A673 (cell line): ENCODE data around the gene NOS3. TPM values are rescaled to one million over a fixed set of nuclear protein-coding genes. Genes with fewer than 3 reads are reported as not detected.

Experiments used
- BruUV-seq: library from RNA; stranded (reverse); fragments of 400-500 nt; replicated peaks from 2 replicates; lab custom pipeline; 2021; lab: Mats Ljungman, UMichigan
- CTCF ChIA-PET: fragments of 300-600 bp; sonication (Branson Sonifier 250); formaldehyde crosslinking; loops from one replicate; lab custom pipeline; 2022; ENCODE audit warnings: antibody characterized with exemption; lab: Charles Lee
- POLR2A ChIA-PET: fragments of 300-600 bp; sonication (Branson Sonifier 250); formaldehyde crosslinking; loops from one replicate; lab custom pipeline; 2022; ENCODE audit warnings: antibody characterized with exemption; ENCODE audit not compliant: low non-redundant PET; lab: Charles Lee
- DNase-seq: peaks from one replicate; pipeline ENCODE4 v3.0.0-alpha.2; 2015; ENCODE audit warnings: low spot score
- H3K27ac ChIP-seq: fragments of 200-600 bp; sonication (generic); 2 replicates; pipeline ENCODE4 v1.5.1; 2016; ENCODE audit warnings: mixed run types, low read depth, mild to moderate bottlenecking, mixed read lengths, antibody characterized with exemption, low read length; ENCODE audit not compliant: poor library complexity, severe bottlenecking
- H3K27me3 ChIP-seq: fragments of 200-600 bp; sonication (generic); replicated peaks from 2 replicates; pipeline ENCODE4 v1.6.1; 2017; ENCODE audit warnings: mixed run types, low read depth, mild to moderate bottlenecking, mixed read lengths, antibody characterized with exemption, low read length; ENCODE audit not compliant: insufficient read depth, poor library complexity
- H3K36me3 ChIP-seq: fragments of 200-600 bp; sonication (generic); 2 replicates; pipeline ENCODE4 v1.6.1; 2016; ENCODE audit warnings: mixed run types, mild to moderate bottlenecking, mixed read lengths, antibody characterized with exemption, low read length; ENCODE audit not compliant: insufficient read depth, poor library complexity, severe bottlenecking
- H3K4me1 ChIP-seq: fragments of 200-600 bp; sonication (generic); 2 replicates; pipeline ENCODE4 v1.6.1; 2017; ENCODE audit warnings: mixed run types, mild to moderate bottlenecking, mixed read lengths, antibody characterized with exemption, low read length; ENCODE audit not compliant: insufficient read depth, poor library complexity, severe bottlenecking
- H3K4me3 ChIP-seq: fragments of 200-600 bp; sonication (generic); 2 replicates; pipeline ENCODE4 v1.5.1; 2016; ENCODE audit warnings: low read depth, mixed run types, mild to moderate bottlenecking, mixed read lengths, low read length; ENCODE audit not compliant: poor library complexity, severe bottlenecking
- H3K9me3 ChIP-seq: fragments of 200-600 bp; sonication (generic); 2 replicates; pipeline ENCODE4 v1.6.1; 2016; ENCODE audit warnings: mixed run types, low read depth, mild to moderate bottlenecking, mixed read lengths, antibody characterized with exemption, low read length; ENCODE audit not compliant: poor library complexity, severe bottlenecking
- CTCF ChIP-seq: fragments of 300-800, 200-600 bp; sonication (generic); conservative IDR thresholded peaks from 2 replicates; pipeline ENCODE4 v1.5.1; 2017; ENCODE audit warnings: low read depth, mild to moderate bottlenecking, antibody characterized with exemption, low read length, moderate library complexity, mixed read lengths
- EZH2 ChIP-seq: fragments of 200-600 bp; sonication (generic); IDR thresholded peaks from 2 replicates; pipeline ENCODE4 v1.6.1; 2017; ENCODE audit warnings: borderline replicate concordance, low read depth, mild to moderate bottlenecking, mixed read lengths, antibody characterized with exemption, low read length; ENCODE audit not compliant: poor library complexity, severe bottlenecking
- intact Hi-C: fragments of 100-400 bp; cut with micrococcal nuclease; formaldehyde crosslinking; loops from one replicate; pipeline ENCODE4 v1.10.0; 2022; ENCODE audit not compliant: unreplicated experiment
- total RNA-seq: library from RNA; stranded (reverse); gene quantifications from 2 replicates; pipeline ENCODE4 v1.2.3, GENCODE V29; 2021

NOS3 gene
- total RNA-seq, 1 experiment from 2014 or later, result 0.75 TPM

- H3K27me3 ChIP-seq, result no peaks in the 10 kb centered on the region
- ChIA-PET CTCF (interaction anchor here (1.1 kb wide), 1 partner anchor 9 kb away, joined by 5 read pairs; no protein-coding TSS in a partner anchor), POLR2A (interaction anchor here (0.6 kb wide), 1 partner anchor 30 kb away, joined by 3 read pairs; no protein-coding TSS in a partner anchor)
- DNase-seq, result no peak
- intact Hi-C loops, result no loop called here
- no peaks in the 10 kb centered on the region for H3K9me3 ChIP-seq
- H3K4me3 ChIP-seq, result no peak overlapping the region
- TF ChIP-seq EZH2 (no peak), CTCF (no peak)
- no TSS peak for BruUV-seq
- H3K4me1 ChIP-seq, result peaks cover 4% of the 10 kb centered on the region
- H3K36me3 ChIP-seq, result no peaks in the 10 kb centered on the region
- no peak overlapping the region for H3K27ac ChIP-seq
Measured at GRCh38 chr7:150994838-150995510, 4.2 kb downstream of the NOS3 start.

GRCh38 chr7:150996376-150997074 is 5.7 kb downstream of the NOS3 start:
- Histone ChIP-seq H3K4me1 (peaks cover 4% of the 10 kb centered on the region), H3K27me3 (no peaks in the 10 kb centered on the region), H3K36me3 (no peaks in the 10 kb centered on the region), H3K4me3 (no peak overlapping the region), H3K9me3 (no peaks in the 10 kb centered on the region), H3K27ac (no peak overlapping the region)
- ChIA-PET POLR2A (no interaction called here), CTCF (no interaction called here)
- no peak for DNase-seq
- intact Hi-C loops, result no loop called here
- TF ChIP-seq CTCF (no peak), EZH2 (no peak)
- no TSS peak for BruUV-seq

- Histone ChIP-seq H3K27me3 (no peaks in the 10 kb centered on the region), H3K36me3 (no peaks in the 10 kb centered on the region), H3K9me3 (no peaks in the 10 kb centered on the region), H3K4me1 (peaks cover 4% of the 10 kb centered on the region), H3K4me3 (no peak overlapping the region), H3K27ac (no peak overlapping the region)
- CTCF ChIA-PET, result no interaction called here
- POLR2A ChIA-PET, result no interaction called here
- BruUV-seq, result no TSS peak
- DNase-seq, result no peak
- TF ChIP-seq EZH2 (no peak), CTCF (no peak)
- intact Hi-C loops, result no loop called here
Measured at GRCh38 chr7:150997075-150997511, 6.3 kb downstream of the NOS3 start.
